Right renal cortex interstitium (tissue), 3 donors: ENCODE results near the gene ITGA2B. TPM values are rescaled to one million over a fixed set of nuclear protein-coding genes. Genes with fewer than 3 reads are reported as not detected.
"Not testable (repeated sequence)": the region's sequence is repeated elsewhere in the genome, so short reads cannot be mapped to it uniquely, and the experiment has no call there.

Source experiments
- DNase-seq, 3 donors: peaks; one replicate each; pipeline ENCODE4 v3.0.0-alpha.2; 2013; ENCODE audit warnings: low read depth in 3 of 3, low spot score in 2 of 3
- polyA plus RNA-seq, 3 donors: library from polyadenylated mRNA; unstranded; fragments of 120-200 nt; gene quantifications; one replicate each; pipeline ENCODE4 v1.2.1, GENCODE V29; 2013; ENCODE audit not compliant: insufficient read length in 3 of 3

Gene ITGA2B
- polyA plus RNA-seq, 3 donors, result 4.7 to 8.7 (median 4.8) TPM

- no peak for DNase-seq
These were observed 17.4 kb downstream of the ITGA2B start for GRCh38 chr17:44372036-44372435.

- not testable (repeated sequence) for DNase-seq
These were observed 19.9 kb downstream of the ITGA2B start for GRCh38 chr17:44369414-44370023.

GRCh38 chr17:44368391-44369243 lies 20.8 kb downstream of the ITGA2B start:
- not testable (repeated sequence) for DNase-seq

GRCh38 chr17:44367231-44367979 lies 22.0 kb downstream of the ITGA2B start:
- DNase-seq, result no peak

DNA sequence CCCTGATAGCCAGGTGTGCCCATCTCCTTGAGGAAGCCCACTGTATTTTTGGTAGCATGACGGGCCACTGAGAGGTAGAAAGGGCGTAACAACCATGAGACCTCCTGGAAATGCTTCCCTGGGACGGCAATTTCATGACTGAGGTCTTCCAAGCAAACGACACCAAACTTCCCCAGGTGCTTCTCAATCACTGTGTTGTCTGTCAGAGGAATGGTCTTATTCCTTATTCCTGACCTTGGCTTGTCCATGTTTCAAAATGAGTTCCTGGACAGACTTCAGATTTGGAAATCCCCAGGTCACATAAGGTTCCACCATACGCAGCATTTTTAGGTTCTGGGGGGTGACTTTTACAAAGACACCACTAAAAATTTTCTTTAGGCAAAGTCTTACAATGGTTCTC lies 24.4 kb downstream of the ITGA2B start:
- not testable (repeated sequence) for DNase-seq

GRCh38 chr17:44363613-44364159 lies 25.8 kb downstream of the ITGA2B start, which contains the start of gene FAM171A2:
Gene FAM171A2, minus strand, starts transcription at chr17:44363853. Its CDS starts 139 bp downstream, at chr17:44363714.
- DNase-seq, result no peak

DNA sequence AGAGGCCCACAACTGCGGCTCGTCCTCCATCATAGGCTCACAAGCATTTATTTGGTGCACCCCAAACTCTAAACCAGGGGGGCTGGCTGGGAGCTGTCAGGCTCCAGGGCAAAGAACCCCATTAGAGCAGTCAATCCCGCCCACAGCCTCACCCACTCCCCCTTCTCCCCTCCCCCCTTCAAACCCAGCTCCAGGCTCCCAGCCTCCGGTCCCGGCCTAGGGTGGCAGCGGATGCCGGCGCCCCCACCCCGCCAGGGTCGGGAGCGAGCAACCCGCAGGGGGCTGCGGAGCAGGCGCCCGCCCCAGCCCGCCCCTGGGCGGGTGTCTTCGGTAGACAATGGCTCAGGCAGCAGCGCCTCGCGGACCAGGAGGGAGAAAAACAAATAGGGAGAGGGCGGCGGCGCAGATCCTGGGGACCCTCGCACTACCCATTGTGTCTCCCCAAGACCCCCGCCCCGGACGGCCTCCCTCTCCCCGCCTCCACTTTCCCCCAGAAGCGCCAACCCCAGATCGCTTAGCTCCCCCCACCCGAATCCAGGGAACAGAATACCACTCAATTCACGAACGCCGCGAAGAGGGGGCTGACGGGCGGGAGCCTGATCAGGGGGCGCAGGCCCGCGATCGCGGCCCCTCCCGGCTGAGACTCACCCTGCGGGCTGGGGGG lies 26.4 kb downstream of the ITGA2B start:
- DNase-seq, result no peak

GRCh38 chr17:44362459-44362948 lies 26.9 kb downstream of the ITGA2B start:
- DNase-seq, result no peak

- DNase-seq, result no peak
These were observed 27.9 kb downstream of the ITGA2B start for GRCh38 chr17:44361292-44362260.

GRCh38 chr17:44360826-44361225 lies 28.6 kb downstream of the ITGA2B start:
- DNase-seq, result no peak

DNA sequence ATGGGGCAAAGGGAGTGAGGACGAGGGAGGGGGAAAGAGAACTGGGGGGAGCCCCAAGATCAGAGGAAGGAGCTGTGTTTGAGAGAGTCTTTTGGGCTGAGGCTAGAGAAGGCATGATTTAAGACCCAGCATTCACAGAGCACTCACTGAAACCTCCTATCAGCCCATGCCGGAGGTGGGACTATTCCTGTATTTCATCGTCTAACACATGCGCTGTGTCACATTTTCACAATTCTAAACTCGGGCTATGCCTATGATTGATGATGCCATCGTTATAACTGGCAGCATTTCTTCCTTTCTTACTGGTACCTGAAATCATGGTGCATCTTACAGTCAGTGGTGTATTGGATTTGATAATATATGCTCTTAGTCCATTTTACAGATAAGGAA lies 29.3 kb downstream of the ITGA2B start:
- DNase-seq, result no peak

DNA sequence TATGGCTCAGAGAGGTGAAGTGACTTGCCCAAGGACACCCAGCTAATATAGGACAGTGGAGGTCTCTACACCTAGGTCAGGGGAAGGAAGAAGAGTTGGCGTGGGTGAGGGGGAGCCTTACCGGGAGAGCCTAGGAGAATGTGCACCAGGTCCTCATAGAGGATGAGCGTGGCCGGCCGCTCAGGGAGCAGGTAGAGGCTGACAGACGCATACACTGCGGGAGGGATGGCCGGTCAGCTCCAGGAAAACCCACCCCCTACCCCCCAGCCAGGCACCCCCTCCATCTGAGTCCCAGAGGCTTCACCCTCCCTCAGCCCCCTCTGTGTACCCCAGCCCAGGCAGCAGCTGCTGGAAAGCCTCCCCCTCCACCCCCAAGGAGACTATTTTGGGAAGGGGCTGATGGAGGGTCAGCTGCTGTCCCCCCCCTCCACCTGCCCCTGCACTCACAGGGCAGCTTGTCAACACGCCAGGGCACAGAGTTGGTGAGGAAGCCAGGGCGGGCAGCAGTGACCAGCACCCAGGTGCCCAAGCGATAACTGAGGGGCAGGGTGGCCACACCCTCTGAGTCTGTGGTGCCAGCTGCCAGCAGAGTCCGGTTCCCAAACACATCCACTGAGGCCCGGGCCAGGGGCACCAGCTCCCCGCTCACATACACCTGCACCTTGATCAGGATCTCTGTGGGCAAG lies 29.8 kb downstream of the ITGA2B start:
- no peak for DNase-seq

DNA sequence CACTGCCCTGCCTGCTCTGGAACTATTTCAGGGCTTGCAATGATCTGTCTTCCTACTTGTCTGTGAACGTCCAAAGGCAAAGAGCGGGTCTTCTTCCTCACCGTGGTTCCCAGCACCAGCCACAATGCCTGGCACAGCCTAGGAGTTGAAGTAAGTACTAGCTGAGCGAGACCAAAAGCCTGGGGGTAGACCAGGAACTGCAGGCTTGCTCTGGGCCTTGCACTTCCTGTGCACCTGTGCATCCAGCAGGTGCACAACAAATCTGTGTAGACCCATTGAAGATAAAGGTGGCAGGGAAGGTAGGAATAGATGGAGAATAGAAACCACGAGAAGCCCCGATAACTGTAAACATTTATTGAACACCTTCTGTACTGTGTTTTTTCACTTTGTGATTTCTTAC lies 30.4 kb downstream of the ITGA2B start:
- DNase-seq, result no peak

DNA sequence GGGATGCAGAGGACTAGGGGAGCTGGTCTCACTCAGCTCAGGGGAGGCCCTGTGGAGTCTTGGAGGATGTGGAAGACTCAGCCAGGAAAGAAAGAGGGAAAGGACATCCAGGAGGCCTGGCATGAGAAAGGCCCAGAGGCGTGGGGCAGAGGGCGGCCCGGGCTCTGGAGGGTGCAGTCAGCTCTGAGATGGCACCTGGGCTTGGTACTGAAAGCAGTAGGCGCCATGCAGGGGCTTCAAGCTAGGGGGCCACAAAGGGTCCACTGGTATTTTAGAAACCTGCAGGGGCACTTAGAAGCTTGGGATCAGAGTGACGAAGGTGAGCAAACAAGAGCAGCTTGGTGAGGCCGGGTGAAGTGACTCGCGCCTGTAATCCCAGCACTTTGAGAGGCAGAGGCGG lies 31.4 kb downstream of the ITGA2B start:
- no peak for DNase-seq

- no peak for DNase-seq
These were observed 33.2 kb downstream of the ITGA2B start for GRCh38 chr17:44356241-44356640.

DNA sequence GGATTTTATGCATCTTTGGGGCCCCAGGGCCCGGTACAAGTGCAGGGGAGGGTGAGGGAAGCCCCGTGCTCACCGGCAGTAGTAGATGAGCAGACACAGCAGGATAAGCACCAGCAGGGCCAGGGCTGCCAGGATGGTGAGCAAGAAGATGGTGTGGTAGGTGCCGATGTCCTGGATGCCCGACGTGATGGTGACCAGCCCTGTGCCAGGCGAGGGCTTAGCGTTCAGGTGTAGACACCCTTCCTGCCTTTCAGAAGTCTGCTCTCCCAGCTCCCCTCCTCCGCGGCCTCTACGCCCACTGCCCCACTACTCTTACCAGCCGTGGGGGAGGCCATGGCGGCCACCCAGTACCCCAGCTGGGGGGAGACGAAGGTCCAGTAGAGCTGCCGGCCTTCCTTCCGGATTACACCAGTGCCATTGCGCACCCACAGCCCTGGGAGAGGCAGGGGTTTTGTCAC lies 33.8 kb downstream of the ITGA2B start:
- no peak for DNase-seq

GRCh38 chr17:44354582-44355561 lies 34.6 kb downstream of the ITGA2B start:
- no peak for DNase-seq
